Type B pancreatic cell (in vitro differentiated cells): Measurements from ENCODE around the gene HDGFL3. TPM values are rescaled to one million over a fixed set of nuclear protein-coding genes. Genes with fewer than 3 reads are reported as not detected.

Source experiments
- DNase-seq: peaks from one replicate; pipeline ENCODE4 v3.0.0; 2021; ENCODE audit warnings: mixed read lengths; ENCODE audit not compliant: unreplicated experiment; ENCODE audit errors: extremely low spot score
- H3K27ac Mint-ChIP-seq: 2 replicates; pipeline ENCODE4 v1.8.0; 2021; ENCODE audit warnings: mild to moderate bottlenecking, mixed read lengths
- H3K27me3 Mint-ChIP-seq: 2 replicates; pipeline ENCODE4 v1.8.0; 2021; ENCODE audit warnings: mixed read lengths
- H3K36me3 Mint-ChIP-seq: 2 replicates; pipeline ENCODE4 v1.8.0; 2021; ENCODE audit warnings: mixed read lengths
- H3K4me1 Mint-ChIP-seq: one replicate; pipeline ENCODE4 v1.8.0; 2021; ENCODE audit warnings: mixed read lengths; ENCODE audit not compliant: unreplicated experiment
- H3K4me3 Mint-ChIP-seq: 2 replicates; pipeline ENCODE4 v1.8.0; 2021; ENCODE audit warnings: mild to moderate bottlenecking, mixed read lengths
- H3K9me3 Mint-ChIP-seq: 2 replicates; pipeline ENCODE4 v1.8.0; 2021; ENCODE audit warnings: mixed read lengths
- CTCF ChIP-seq: fragments of 200-600 bp; sonication (generic); conservative IDR thresholded peaks from 2 replicates; pipeline ENCODE4 v1.5.0; 2021; ENCODE audit warnings: antibody characterized with exemption, mild to moderate bottlenecking
- total RNA-seq: library from RNA; stranded (reverse); gene quantifications from 2 replicates; pipeline ENCODE4 v1.2.1, GENCODE V29; 2021; ENCODE audit warnings: low replicate concordance

HDGFL3 gene
- total RNA-seq, 1 donor from 2014 or later: 78.8 TPM

GRCh38 chr15:83115831-83116565 is 91.6 kb downstream of the HDGFL3 start:
- H3K36me3 Mint-ChIP-seq: peaks cover 5% of the 10 kb centered on the region
- no peak for DNase-seq
- H3K9me3 Mint-ChIP-seq: peaks cover 5% of the 10 kb centered on the region
- peaks cover 12% of the 10 kb centered on the region for H3K27me3 Mint-ChIP-seq
- no peak for TF ChIP-seq CTCF
- H3K4me1 Mint-ChIP-seq: no peaks in the 10 kb centered on the region
- no peak overlapping the region for H3K27ac Mint-ChIP-seq
- H3K4me3 Mint-ChIP-seq: no peak overlapping the region

GRCh38 chr15:83115410-83115809 is 92.2 kb downstream of the HDGFL3 start:
- DNase-seq: no peak
- no peaks in the 10 kb centered on the region for H3K4me1 Mint-ChIP-seq
- peaks cover 6% of the 10 kb centered on the region for H3K9me3 Mint-ChIP-seq
- H3K36me3 Mint-ChIP-seq: peaks cover 6% of the 10 kb centered on the region
- H3K27me3 Mint-ChIP-seq: peaks cover 17% of the 10 kb centered on the region
- no peak for TF ChIP-seq CTCF
- H3K27ac Mint-ChIP-seq: no peak overlapping the region
- no peak overlapping the region for H3K4me3 Mint-ChIP-seq

- TF ChIP-seq CTCF: no peak
- Mint-ChIP-seq H3K9me3 (peaks cover 6% of the 10 kb centered on the region), H3K36me3 (peaks cover 6% of the 10 kb centered on the region), H3K27me3 (peaks cover 22% of the 10 kb centered on the region), H3K27ac (no peak overlapping the region), H3K4me1 (no peaks in the 10 kb centered on the region), H3K4me3 (no peak overlapping the region)
- DNase-seq: no peak
Observed at GRCh38 chr15:83114856-83115255, 92.8 kb downstream of the HDGFL3 start.

GRCh38 chr15:83113881-83114674 is 93.5 kb downstream of the HDGFL3 start:
- H3K4me1 Mint-ChIP-seq: no peaks in the 10 kb centered on the region
- peaks cover 30% of the 10 kb centered on the region for H3K27me3 Mint-ChIP-seq
- peaks cover 6% of the 10 kb centered on the region for H3K36me3 Mint-ChIP-seq
- no peak for DNase-seq
- peaks cover 6% of the 10 kb centered on the region for H3K9me3 Mint-ChIP-seq
- no peak overlapping the region for H3K27ac Mint-ChIP-seq
- TF ChIP-seq CTCF: no peak
- H3K4me3 Mint-ChIP-seq: no peak overlapping the region

- H3K9me3 Mint-ChIP-seq: peaks cover 6% of the 10 kb centered on the region
- H3K36me3 Mint-ChIP-seq: peaks cover 6% of the 10 kb centered on the region
- no peak for DNase-seq
- no peak overlapping the region for H3K4me3 Mint-ChIP-seq
- peaks cover 41% of the 10 kb centered on the region for H3K27me3 Mint-ChIP-seq
- H3K4me1 Mint-ChIP-seq: no peaks in the 10 kb centered on the region
- TF ChIP-seq CTCF: no peak
- no peak overlapping the region for H3K27ac Mint-ChIP-seq
Observed at GRCh38 chr15:83112956-83113299, 94.7 kb downstream of the HDGFL3 start.
